Measurements from ENCODE around the gene TMEM178B.

TMEM178B gene

DNA sequence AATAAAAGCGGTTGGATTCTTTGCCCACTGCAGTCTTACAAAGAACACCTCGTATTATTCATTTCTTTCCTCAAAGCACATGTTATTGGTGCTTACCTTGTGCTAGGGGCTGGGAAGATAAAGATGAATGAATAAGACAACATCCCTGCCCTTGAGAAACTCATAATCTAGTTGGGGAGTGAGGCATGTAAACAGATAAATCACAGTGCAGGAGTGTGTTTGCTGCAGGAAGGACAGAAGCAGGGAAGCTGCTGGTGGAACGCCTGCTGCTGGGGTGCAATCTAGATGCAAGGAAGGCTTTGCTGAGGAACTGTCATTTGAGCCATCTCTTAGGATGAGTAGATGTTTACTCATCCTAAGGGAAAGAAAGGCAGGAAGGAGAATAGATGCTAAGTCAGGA is 135.6 kb downstream of the TMEM178B start:
- no peak overlapping the region for H3K27ac ChIP-seq
- H3K9ac ChIP-seq (ENCODE audit: insufficient read length) = no peak overlapping the region
- no peak for DNase-seq (ENCODE audit: low read depth, low spot score)
- H3K4me3 ChIP-seq = no peak overlapping the region
- H3K36me3 ChIP-seq (ENCODE audit: insufficient read depth, low read length) = no peaks in the 10 kb centered on the region
- no peak for TF ChIP-seq FOXP2 (optimal IDR thresholded peaks at IDR 0.05; ENCODE audit: control extremely low read depth, extremely low read length, insufficient read depth)
- no peak for TF ChIP-seq POLR2AphosphoS5 (IDR thresholded peaks at IDR 0.05; ENCODE audit: borderline replicate concordance, low read depth, low read length)
- no peak for TF ChIP-seq EZH2 (IDR thresholded peaks at IDR 0.05)
- no peaks in the 10 kb centered on the region for H3K9me3 ChIP-seq (ENCODE audit: low read depth, low read length)

DNA sequence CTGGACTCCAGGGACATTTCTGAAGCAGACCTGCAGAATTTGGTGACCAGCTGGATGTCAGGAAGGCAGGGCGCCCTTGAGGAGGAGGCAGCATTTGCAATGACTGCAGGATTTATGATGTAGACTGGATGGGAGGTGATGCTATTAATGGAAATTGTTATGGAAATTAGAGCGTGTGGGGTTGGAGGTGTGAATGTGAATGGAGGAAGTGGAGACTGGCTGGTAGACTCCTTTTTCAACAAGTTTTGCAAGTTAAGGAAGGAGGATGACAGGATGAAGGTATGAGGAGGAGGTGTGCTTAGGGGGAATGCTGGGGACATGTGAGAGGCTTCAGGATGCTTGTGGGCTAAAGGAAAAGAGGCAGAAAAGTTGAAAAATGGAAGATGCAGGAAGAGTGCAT is 137.0 kb downstream of the TMEM178B start:
- TF ChIP-seq FOXP2 (optimal IDR thresholded peaks at IDR 0.05; ENCODE audit: control extremely low read depth, extremely low read length, insufficient read depth) (no peak), POLR2AphosphoS5 (IDR thresholded peaks at IDR 0.05; ENCODE audit: borderline replicate concordance, low read depth, low read length) (no peak), EZH2 (IDR thresholded peaks at IDR 0.05) (no peak)
- no peak overlapping the region for H3K4me3 ChIP-seq
- no peaks in the 10 kb centered on the region for H3K36me3 ChIP-seq (ENCODE audit: insufficient read depth, low read length)
- H3K9me3 ChIP-seq (ENCODE audit: low read depth, low read length) = no peaks in the 10 kb centered on the region
- H3K9ac ChIP-seq (ENCODE audit: insufficient read length) = no peak overlapping the region
- H3K27ac ChIP-seq = no peak overlapping the region
- DNase-seq (ENCODE audit: low read depth, low spot score) = no peak

DNA sequence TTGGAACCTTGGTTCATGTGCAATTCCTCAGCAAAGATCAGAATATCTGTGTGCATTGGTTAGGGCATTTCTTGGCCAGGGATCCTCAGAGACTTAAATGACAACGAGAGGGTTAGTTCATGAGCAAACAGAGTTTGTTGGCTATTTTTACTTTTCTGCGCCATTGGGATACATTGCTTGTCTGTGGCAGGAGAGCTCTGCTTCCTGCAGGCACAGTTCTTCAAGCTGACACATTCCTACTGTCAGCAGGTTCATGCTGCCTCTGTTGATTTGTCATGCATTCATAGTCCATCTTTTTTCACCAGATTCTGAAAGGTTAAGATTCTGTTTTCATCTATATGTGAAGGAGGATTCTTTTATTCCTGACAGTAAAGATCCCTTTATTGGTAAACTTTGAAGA is 139.4 kb downstream of the TMEM178B start:
- no peak for TF ChIP-seq FOXP2 (optimal IDR thresholded peaks at IDR 0.05; ENCODE audit: control extremely low read depth, extremely low read length, insufficient read depth)
- no peak for TF ChIP-seq POLR2AphosphoS5 (IDR thresholded peaks at IDR 0.05; ENCODE audit: borderline replicate concordance, low read depth, low read length)
- no peak for TF ChIP-seq EZH2 (IDR thresholded peaks at IDR 0.05)
- no peak for DNase-seq (ENCODE audit: low read depth, low spot score)
- no peak overlapping the region for H3K9ac ChIP-seq (ENCODE audit: insufficient read length)
- H3K9me3 ChIP-seq (ENCODE audit: low read depth, low read length) = no peaks in the 10 kb centered on the region
- H3K4me3 ChIP-seq = no peak overlapping the region
- H3K36me3 ChIP-seq (ENCODE audit: insufficient read depth, low read length) = no peaks in the 10 kb centered on the region
- H3K27ac ChIP-seq = no peak overlapping the region

DNA sequence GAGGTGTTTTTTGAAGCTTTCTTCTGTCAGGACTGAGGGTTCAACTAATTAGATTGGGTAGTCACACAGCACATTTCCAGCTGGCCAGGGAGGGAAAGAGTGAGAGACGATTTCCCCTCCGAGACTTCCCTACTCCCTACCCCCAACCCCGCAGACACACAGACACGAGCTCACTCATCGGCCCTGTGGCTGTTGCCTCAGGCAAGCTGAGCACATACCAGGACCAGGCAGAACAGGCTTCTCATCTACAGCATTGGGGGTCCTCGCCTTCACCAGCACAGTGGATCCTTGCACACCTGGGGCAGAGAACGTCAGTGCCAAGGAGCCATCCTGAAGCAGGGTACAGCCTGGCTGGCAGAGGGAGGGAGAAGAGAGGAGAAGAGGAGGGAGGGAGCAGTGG is 144.1 kb downstream of the TMEM178B start:
- H3K9ac ChIP-seq (ENCODE audit: insufficient read length) = no peak overlapping the region
- H3K27ac ChIP-seq = no peak overlapping the region
- no peak for DNase-seq (ENCODE audit: low read depth, low spot score)
- TF ChIP-seq EZH2 (IDR thresholded peaks at IDR 0.05) (no peak), FOXP2 (optimal IDR thresholded peaks at IDR 0.05; ENCODE audit: control extremely low read depth, extremely low read length, insufficient read depth) (no peak), POLR2AphosphoS5 (IDR thresholded peaks at IDR 0.05; ENCODE audit: borderline replicate concordance, low read depth, low read length) (no peak)
- H3K4me3 ChIP-seq = no peak overlapping the region
- no peaks in the 10 kb centered on the region for H3K9me3 ChIP-seq (ENCODE audit: low read depth, low read length)
- no peaks in the 10 kb centered on the region for H3K36me3 ChIP-seq (ENCODE audit: insufficient read depth, low read length)

DNA sequence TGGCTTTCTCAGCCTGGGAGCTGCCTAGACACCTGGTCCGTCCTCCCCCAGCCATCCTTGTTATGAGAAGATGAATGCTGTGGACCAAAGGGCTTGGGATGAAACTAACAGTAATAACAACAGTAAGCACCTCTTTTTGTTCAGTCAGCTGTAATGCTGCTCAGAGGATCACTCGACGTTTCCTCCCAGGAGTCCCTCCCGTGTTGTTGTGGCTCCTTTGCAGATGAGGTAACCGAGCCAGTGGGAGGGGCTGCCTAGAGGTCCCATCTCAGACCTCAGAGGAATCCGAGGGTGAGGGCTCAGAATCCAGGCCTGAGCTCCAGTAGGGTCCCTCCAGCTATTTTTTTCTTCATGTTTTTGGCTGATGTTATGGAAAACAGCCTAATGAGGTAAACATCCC is 145.1 kb downstream of the TMEM178B start:
- no peaks in the 10 kb centered on the region for H3K36me3 ChIP-seq (ENCODE audit: insufficient read depth, low read length)
- no peaks in the 10 kb centered on the region for H3K9me3 ChIP-seq (ENCODE audit: low read depth, low read length)
- no peak overlapping the region for H3K9ac ChIP-seq (ENCODE audit: insufficient read length)
- no peak overlapping the region for H3K4me3 ChIP-seq
- DNase-seq (ENCODE audit: low read depth, low spot score) = no peak
- H3K27ac ChIP-seq = no peak overlapping the region
- no peak for TF ChIP-seq EZH2 (IDR thresholded peaks at IDR 0.05)
- no peak for TF ChIP-seq FOXP2 (optimal IDR thresholded peaks at IDR 0.05; ENCODE audit: control extremely low read depth, extremely low read length, insufficient read depth)
- TF ChIP-seq POLR2AphosphoS5 (IDR thresholded peaks at IDR 0.05; ENCODE audit: borderline replicate concordance, low read depth, low read length) = no peak

DNA sequence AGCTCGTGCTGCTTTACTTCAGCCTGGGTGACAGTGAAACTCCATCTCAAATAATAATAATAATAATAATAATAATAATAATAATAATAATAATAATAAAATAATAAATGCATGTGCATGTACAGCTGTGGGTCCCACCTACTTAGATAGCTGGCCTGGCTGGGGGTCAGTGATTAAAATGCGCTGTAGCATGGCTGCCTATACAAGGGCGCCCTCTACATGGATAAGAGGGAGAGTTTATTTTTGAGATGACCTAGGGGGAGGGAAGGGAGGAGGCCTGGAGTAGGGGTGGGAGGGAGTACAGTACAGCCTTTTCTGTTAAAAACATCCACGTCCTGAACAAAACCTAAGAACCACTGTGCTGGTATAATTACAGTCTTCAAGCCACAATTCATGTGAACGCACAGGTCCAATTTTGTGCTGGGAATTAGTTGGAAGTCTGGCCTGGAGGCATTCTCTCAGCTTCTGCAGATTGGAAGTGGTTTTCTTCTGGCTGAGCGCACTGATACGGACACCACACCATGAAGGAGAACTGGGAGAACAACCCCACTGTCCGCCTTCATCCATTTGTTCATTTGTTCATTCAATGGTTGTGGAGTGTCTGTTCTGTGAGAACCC is 146.5 kb downstream of the TMEM178B start:
- TF ChIP-seq POLR2AphosphoS5 (IDR thresholded peaks at IDR 0.05; ENCODE audit: borderline replicate concordance, low read depth, low read length) (no peak), FOXP2 (optimal IDR thresholded peaks at IDR 0.05; ENCODE audit: control extremely low read depth, extremely low read length, insufficient read depth) (no peak), EZH2 (IDR thresholded peaks at IDR 0.05) (no peak)
- no peaks in the 10 kb centered on the region for H3K36me3 ChIP-seq (ENCODE audit: insufficient read depth, low read length)
- H3K4me3 ChIP-seq = no peak overlapping the region
- no peak overlapping the region for H3K27ac ChIP-seq
- no peak overlapping the region for H3K9ac ChIP-seq (ENCODE audit: insufficient read length)
- H3K9me3 ChIP-seq (ENCODE audit: low read depth, low read length) = no peaks in the 10 kb centered on the region
- DNase-seq (ENCODE audit: low read depth, low spot score) = no peak

DNA sequence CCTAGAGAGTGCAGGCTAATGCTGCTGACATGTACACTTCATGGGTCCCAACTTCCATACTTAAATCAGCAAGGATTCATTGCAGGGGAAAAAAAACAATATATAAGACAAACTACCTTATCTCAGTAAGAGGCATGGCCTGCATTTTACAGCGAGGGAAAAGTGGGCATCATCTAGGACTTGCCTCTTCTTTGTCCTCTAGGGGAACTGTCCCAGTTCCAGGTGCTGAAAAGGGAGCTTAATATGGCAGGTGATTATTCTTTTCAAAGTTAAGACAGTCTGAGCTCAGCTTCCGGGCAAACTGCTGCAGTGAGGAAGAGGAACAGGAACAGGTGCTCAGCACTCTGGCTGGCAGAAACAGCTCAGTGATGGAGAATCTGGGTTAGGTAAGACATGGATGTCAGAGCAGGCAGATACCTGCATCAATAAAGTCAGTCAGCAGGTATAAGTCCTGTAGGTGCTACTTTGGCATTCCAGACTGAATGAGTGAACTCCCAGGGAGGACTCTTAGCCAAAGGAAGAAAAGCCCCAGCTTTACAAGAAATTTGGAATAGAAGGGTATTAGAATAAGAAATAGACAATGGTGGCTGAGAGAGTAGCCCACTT is 147.2 kb downstream of the TMEM178B start:
- Histone ChIP-seq H3K4me3 (no peak overlapping the region), H3K9me3 (ENCODE audit: low read depth, low read length) (no peaks in the 10 kb centered on the region), H3K9ac (ENCODE audit: insufficient read length) (no peak overlapping the region), H3K27ac (no peak overlapping the region), H3K36me3 (ENCODE audit: insufficient read depth, low read length) (no peaks in the 10 kb centered on the region)
- no peak for DNase-seq (ENCODE audit: low read depth, low spot score)
- TF ChIP-seq POLR2AphosphoS5 (IDR thresholded peaks at IDR 0.05; ENCODE audit: borderline replicate concordance, low read depth, low read length) (no peak), FOXP2 (optimal IDR thresholded peaks at IDR 0.05; ENCODE audit: control extremely low read depth, extremely low read length, insufficient read depth) (no peak), EZH2 (IDR thresholded peaks at IDR 0.05) (no peak)

DNA sequence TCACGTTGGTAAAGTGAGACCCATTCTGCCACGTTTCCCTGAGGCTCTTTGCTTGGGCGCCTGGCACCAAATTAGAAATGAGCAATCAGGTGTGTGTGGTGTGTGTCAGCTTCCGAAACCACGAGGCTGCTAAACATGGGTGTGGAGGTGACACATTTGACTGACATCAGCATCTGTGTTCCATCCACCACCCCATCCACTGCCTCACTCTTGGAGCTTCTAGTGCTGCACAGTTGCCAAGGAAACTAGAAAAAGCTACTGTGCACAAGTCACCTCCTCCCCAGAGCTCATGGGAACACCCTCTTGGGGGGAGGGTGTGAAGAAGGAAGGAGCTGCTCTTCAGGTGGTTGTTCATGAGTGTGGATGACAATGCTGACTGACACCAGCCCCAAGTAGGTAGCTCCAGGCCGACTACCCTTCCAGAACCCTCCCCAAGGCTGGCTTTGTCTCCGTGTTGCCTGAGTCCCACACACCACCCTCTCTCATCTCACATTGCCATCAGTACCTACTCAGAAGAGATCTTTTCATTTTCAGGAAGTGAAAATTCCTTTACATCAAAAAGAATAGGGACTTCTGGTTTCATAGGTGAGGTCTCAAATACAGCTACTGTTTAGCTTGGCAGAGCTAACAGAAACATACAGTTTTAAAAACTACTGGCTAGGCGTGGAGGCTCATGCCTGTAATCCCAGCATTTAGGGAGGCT is 152.2 kb downstream of the TMEM178B start:
- Histone ChIP-seq H3K9ac (ENCODE audit: insufficient read length) (no peak overlapping the region), H3K9me3 (ENCODE audit: low read depth, low read length) (no peaks in the 10 kb centered on the region), H3K4me3 (no peak overlapping the region), H3K36me3 (ENCODE audit: insufficient read depth, low read length) (no peaks in the 10 kb centered on the region), H3K27ac (no peak overlapping the region)
- no peak for DNase-seq (ENCODE audit: low read depth, low spot score)
- TF ChIP-seq POLR2AphosphoS5 (IDR thresholded peaks at IDR 0.05; ENCODE audit: borderline replicate concordance, low read depth, low read length) = no peak
- no peak for TF ChIP-seq FOXP2 (optimal IDR thresholded peaks at IDR 0.05; ENCODE audit: control extremely low read depth, extremely low read length, insufficient read depth)
- no peak for TF ChIP-seq EZH2 (IDR thresholded peaks at IDR 0.05)
